Colon (tissue), 2 donors: ENCODE measurements around the gene DYNC2I2.
"Not testable (repeated sequence)": the region's sequence is repeated elsewhere in the genome, so short reads cannot be mapped to it uniquely, and the experiment has no call there.

Source experiments
- FAIRE-seq: peaks from 2 replicates; lab custom pipeline; 2012; peaks lifted over from hg19 to GRCh38; lab: Jason Lieb, UNC
- donor health status: control.
- donor health status: control.

DYNC2I2 gene

GRCh38 chr9:128615571-128615970 is 41.1 kb downstream of the DYNC2I2 start:
- FAIRE-seq, result no peak

GRCh38 chr9:128614728-128615127 is 41.9 kb downstream of the DYNC2I2 start:
- no peak for FAIRE-seq

- no peak for FAIRE-seq
These were observed 44.9 kb downstream of the DYNC2I2 start for GRCh38 chr9:128611600-128612394.

- no peak for FAIRE-seq
These were observed 45.8 kb downstream of the DYNC2I2 start for GRCh38 chr9:128610897-128611296.

- no peak for FAIRE-seq
These were observed 48.9 kb downstream of the DYNC2I2 start for GRCh38 chr9:128607642-128608350.

GRCh38 chr9:128603697-128604096 is 53.0 kb downstream of the DYNC2I2 start:
- FAIRE-seq, result no peak

- FAIRE-seq, result no peak
These were observed 56.5 kb downstream of the DYNC2I2 start for GRCh38 chr9:128600099-128600498.

GRCh38 chr9:128595471-128595870 is 61.2 kb downstream of the DYNC2I2 start:
- no peak for FAIRE-seq

- no peak for FAIRE-seq
These were observed 62.8 kb downstream of the DYNC2I2 start for GRCh38 chr9:128593856-128594255.

GRCh38 chr9:128593039-128593438 is 63.6 kb downstream of the DYNC2I2 start:
- FAIRE-seq, result no peak

GRCh38 chr9:128588581-128589233 is 67.9 kb downstream of the DYNC2I2 start:
- FAIRE-seq, result no peak

GRCh38 chr9:128587453-128587852 is 69.2 kb downstream of the DYNC2I2 start:
- FAIRE-seq, result no peak

GRCh38 chr9:128586934-128587333 is 69.7 kb downstream of the DYNC2I2 start:
- FAIRE-seq, result not testable (repeated sequence)

- not testable (repeated sequence) for FAIRE-seq
These were observed 71.5 kb downstream of the DYNC2I2 start for GRCh38 chr9:128585155-128585554.
